DMS 273 treated with DMSO at 0.1 percent for 48 hours (cell line): Measurements from ENCODE around the gene TMEM63C.
A peak's percentile ranks its signal among the peaks of the same experiment; 100 is the strongest.

Experiments used
- DNase-seq: peaks from one replicate; lab custom pipeline; 2025; lab: John Stamatoyannopoulos, UW

Gene TMEM63C

DNA sequence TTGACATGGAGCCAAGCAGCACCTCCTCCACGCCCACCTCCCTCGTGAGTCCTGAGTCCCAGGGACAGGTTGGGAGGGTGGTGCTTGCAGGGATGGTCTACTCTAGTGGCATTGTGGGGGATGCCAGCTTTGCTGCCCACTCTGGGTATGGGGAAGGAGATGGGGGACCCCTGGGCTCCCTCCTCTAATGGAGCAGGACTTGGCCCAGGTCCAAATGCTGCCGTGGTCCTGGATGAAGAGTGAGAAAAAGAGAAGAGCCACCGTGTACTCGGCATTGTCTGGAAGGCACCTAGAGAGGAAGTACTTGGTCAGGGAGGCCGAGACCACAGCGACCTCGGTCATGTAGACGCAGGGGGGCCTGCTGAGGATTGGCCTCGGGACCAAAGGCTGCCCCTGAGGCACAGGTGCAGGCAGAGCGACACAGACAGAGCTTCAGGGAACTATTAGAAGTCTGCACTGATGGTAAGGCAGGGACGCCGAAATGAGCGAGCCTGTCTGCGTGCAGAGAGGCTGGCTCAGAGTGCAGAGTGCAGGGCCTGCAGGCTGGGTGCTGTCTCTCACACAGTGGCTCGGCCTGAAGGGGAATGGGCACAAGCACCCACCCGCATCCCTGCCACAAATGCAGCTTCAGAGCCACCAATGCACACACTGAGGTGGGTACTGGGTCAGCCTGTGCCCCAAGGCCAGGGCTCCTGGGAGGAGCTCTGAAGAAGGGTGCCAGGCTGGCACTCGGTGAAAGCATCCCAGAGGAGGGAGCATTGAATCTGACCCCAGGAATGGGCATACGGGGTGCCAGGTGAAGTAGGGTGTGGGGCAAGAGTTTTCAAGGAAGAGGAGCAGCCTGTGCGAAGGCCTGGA lies 72.0 kb downstream of the TMEM63C start:
- DNase-seq = no peak

DNA sequence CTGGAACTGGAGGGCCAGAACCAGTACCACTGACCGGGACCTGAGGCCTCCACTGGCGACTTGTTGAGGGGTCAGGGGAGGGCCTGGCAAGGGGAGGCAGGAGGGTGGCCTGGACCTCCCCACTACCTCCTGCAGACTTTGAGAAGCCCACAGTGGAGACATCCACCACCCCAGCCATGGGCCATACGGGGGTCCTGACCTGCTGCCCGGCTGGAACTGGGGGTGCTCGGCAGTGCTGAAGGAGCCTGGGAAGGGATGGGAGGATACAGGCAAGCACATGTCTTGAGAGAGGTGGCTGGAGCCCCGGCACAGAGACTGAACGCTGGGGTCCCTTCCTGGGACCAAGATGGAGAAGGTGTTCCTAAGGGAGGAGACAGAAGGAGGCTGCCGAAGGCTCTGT lies 75.1 kb downstream of the TMEM63C start:
- no peak for DNase-seq

GRCh38 chr14:77257700-77258099 lies 76.1 kb downstream of the TMEM63C start:
- DNase-seq = no peak

GRCh38 chr14:77258566-77258965 lies 77.0 kb downstream of the TMEM63C start:
- DNase-seq = no peak

GRCh38 chr14:77259025-77259715 lies 77.6 kb downstream of the TMEM63C start:
- DNase-seq = no peak

- no peak for DNase-seq
Measured at GRCh38 chr14:77260199-77260598, 78.6 kb downstream of the TMEM63C start.

GRCh38 chr14:77260631-77261030 lies 79.0 kb downstream of the TMEM63C start:
- DNase-seq = no peak

DNA sequence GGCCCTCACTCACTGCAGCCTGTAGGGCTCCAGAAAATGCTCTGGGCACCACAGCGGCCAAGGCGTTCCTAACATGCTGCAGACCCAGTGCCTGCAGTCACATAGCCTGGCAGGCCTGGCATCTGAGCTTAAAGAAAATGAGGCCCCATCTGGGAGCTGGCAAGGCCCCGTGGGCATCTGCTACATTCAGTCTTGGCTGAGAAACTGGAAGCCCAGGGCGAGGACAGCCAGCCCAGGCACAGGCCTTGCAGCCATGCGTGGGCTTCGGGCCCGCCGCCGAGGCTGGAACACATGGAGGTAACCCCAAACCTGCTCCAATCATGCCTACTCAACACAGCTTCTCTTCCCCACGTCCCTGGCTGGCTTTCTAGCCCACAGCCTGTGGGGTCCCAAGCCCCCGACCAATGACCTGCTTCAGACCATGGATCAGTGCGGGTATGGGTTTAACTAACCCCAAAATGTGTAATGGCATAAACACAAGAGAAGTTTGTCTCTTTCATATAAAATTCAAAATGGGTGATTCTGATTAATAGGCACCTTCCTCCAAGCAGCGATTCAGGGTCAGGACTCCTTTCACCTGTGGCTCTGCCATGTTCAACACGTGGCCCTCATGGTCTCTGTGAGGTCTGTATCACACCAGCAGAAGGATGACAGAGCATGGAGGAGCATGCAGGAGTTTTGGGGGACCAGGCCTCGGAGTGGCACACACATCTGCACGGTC lies 83.0 kb downstream of the TMEM63C start:
- DNase-seq = peak; percentile 29

DNA sequence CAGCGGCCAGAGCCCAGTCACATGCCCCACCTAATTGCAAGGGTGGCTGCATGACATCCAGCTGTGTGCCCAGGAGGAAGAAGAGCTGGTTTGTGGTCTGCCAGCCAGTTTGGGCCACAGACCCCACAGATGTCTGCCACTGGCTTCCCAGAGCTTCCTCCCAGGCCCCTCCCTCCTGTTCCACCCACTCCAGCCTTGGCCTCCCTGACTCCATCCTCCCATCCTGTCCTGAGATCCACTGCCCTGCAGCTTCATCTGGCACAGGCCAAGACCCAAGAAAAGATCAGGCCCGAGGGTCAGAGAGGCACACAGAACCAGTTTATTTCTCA lies 83.6 kb downstream of the TMEM63C start:
- no peak for DNase-seq

- peak; percentile 68 for DNase-seq
Measured at GRCh38 chr14:77265561-77266335, 84.2 kb downstream of the TMEM63C start.

GRCh38 chr14:77266336-77266735 lies 84.7 kb downstream of the TMEM63C start:
- no peak for DNase-seq

- DNase-seq = peak; percentile 26
Measured at GRCh38 chr14:77267937-77268699, 86.5 kb downstream of the TMEM63C start.

DNA sequence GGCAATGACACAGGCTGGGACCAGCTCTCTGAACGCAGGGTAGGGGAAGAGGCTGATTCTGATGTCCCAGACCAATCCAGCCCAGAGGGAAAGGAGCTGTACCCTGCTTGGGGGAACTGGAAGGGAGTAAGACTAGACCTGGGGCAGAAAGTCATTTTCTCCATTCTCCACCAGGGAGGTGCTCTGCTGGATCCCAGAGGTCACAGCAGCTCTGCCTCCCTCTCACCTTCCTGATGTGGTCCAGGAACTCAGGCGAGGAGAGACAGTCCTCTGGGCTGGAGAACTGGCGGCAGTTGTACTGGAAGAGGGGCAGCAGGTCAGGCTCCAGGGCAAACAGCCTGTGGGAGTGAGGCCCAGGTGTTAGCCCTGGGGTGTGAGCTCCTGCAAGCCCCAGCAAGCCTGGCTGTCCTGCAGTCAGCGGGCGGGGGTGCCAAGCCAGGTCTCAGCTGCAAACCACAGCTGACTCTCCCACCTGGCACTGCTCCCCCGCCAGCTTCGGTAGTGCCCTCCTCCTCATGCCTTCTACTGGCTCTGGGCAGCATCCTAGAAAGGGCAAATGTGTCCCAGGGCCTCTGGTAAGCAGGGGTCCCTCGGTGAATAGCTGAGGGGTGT lies 87.5 kb downstream of the TMEM63C start:
- peak; percentile 89 for DNase-seq

- DNase-seq = no peak
Measured at GRCh38 chr14:77270361-77271112, 88.9 kb downstream of the TMEM63C start.

GRCh38 chr14:77271113-77271710 lies 89.6 kb downstream of the TMEM63C start, which contains the start of gene NGB:
TSS of gene NGB (minus strand) at chr14:77271206. CDS start at chr14:77270937, 269 bp downstream.
- no peak for DNase-seq

DNA sequence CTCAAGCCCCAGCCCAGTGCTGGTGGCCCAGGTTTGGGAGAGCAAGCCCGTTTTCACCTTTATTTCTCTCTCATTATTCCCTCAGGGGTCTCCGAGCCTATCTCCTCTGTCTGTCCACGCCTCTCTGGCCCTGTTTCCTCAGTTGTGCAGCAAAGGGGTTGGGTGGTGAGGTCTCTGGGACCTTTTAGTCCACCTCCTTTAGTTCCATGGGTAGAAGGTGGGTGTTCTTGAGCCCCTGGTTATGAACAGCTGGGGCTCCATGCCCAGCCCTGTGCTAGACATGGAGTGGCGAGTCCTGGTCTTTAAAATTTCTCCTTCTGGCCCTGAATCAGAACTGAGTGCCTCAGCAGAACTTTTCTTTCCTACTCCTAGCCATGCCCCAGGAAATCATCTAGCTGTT lies 90.7 kb downstream of the TMEM63C start:
- no peak for DNase-seq

GRCh38 chr14:77273796-77274195 lies 92.2 kb downstream of the TMEM63C start:
- no peak for DNase-seq

GRCh38 chr14:77275041-77275580 lies 93.5 kb downstream of the TMEM63C start:
- no peak for DNase-seq

DNA sequence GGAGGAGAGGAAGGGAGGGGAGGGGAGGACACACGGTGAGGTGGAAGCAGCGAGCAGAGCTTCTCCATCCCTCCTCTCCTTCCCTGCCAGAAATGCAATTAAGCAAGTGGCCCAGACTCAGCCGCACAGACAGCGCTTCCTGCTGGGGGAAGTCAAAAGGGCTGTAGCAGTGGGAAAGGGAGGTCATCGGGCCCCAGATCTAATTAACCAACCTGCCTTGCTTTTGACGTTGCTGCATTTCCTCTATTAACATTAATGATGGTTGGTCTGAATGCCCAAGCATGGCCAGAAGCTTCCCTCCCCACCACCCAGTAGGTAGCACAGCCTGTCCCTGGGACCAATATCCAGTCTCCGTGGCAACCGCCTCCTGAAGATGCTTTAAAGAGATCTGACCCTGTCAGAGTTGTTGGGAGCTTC lies 94.0 kb downstream of the TMEM63C start:
- DNase-seq = peak; percentile 15
